CD4-positive, alpha-beta T cell treated with Interleukin-17A for 4 hours (primary cell): ENCODE measurements around the gene SNAP91.
"Not testable (repeated sequence)": the region's sequence is repeated elsewhere in the genome, so short reads cannot be mapped to it uniquely, and the experiment has no call there.

Experiments
- DNase-seq: peaks from one replicate; pipeline ENCODE4 v3.0.0-alpha.2; 2020; ENCODE audit warnings: mixed read lengths

Gene SNAP91, protein sequence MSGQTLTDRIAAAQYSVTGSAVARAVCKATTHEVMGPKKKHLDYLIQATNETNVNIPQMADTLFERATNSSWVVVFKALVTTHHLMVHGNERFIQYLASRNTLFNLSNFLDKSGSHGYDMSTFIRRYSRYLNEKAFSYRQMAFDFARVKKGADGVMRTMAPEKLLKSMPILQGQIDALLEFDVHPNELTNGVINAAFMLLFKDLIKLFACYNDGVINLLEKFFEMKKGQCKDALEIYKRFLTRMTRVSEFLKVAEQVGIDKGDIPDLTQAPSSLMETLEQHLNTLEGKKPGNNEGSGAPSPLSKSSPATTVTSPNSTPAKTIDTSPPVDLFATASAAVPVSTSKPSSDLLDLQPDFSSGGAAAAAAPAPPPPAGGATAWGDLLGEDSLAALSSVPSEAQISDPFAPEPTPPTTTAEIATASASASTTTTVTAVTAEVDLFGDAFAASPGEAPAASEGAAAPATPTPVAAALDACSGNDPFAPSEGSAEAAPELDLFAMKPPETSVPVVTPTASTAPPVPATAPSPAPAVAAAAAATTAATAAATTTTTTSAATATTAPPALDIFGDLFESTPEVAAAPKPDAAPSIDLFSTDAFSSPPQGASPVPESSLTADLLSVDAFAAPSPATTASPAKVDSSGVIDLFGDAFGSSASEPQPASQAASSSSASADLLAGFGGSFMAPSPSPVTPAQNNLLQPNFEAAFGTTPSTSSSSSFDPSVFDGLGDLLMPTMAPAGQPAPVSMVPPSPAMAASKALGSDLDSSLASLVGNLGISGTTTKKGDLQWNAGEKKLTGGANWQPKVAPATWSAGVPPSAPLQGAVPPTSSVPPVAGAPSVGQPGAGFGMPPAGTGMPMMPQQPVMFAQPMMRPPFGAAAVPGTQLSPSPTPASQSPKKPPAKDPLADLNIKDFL

DNA sequence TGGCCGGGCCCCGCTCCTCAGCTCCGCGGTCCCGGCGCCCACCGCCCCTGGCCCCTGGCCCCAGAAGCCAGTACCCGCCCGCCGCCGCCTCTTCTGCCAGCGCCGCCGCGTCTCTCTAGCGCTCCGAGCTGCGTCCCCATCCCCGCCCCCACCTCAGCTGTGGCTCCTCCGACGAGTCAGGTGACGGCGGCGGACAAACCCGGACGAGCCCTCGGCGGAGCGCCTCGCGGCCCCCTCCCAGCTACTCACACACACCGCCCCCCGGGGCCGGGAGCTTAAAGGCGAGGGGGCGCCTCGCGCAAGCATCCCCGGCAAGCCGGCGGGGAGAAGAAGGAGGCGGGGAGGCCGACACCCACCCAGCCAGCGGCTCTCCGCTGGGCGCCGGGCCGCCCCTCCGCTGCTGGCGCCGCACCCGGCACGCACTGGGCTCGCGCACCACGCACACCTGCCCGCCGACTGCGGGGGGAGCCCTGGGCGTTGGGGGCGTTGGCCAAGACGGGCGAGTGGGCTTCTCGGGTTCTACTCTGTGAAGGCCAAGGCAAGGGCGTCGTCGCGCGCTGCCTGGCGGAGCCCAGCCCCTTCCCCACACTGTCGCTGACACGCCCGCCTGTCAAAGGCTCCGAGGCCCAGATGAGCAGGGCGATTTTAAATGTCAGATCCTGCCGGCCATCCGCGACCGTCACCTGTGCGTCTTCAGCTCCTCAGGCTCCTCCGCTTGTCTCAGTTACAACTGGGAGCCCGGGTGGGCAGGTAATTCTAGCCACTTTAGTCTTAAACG lies at the start of gene SNAP91:
Gene SNAP91, minus strand, starts transcription at position 132 of the 778 bp plus-strand sequence. CDS start 1,174 bp downstream, outside the sequence.
- DNase-seq = no peak

- DNase-seq = no peak
These were observed 49.6 kb upstream of the SNAP91 start for GRCh38 chr6:83758533-83758932.

DNA sequence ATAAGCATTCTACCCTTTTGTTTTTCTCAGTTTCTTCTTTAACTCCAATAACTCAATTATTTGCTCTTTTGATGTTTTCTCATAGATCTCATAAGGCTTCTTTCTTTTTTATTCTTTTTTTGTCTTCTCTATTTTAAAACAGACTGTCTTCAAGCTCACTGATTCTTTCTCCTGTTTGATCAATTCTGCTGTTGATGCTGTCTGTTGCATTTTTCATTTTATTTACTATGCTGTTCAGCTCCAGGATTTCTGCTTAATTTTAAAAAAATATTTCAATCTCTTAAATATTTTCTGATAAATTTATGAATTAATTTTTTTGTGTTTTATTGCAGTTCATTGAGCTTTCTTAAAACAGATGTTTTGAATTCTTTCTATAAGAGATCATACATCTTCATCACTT lies 48.1 kb upstream of the SNAP91 start:
- no peak for DNase-seq

GRCh38 chr6:83756565-83756964 lies 47.7 kb upstream of the SNAP91 start:
- DNase-seq = no peak

DNA sequence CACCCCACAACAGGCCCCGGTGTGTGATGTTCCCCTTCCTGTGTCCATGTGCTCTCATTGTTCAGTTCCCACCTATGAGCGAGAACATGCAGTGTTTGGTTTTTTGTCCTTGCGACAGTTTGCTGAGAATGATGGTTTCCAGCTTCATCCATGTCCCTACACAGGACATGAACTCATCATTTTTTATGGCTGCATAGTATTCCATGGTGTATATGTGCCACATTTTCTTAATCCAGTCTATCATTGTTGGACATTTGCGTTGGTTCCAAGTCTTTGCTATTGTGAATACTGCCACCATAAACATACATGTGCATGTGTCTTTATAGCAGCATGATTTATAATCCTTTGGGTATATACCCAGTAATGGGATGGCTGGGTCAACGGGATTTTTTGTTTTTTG lies 43.5 kb upstream of the SNAP91 start:
- DNase-seq = not testable (repeated sequence)

- no peak for DNase-seq
These were observed 32.2 kb upstream of the SNAP91 start for GRCh38 chr6:83741089-83741488.

GRCh38 chr6:83735461-83735860 lies 26.6 kb upstream of the SNAP91 start:
- DNase-seq = no peak

DNA sequence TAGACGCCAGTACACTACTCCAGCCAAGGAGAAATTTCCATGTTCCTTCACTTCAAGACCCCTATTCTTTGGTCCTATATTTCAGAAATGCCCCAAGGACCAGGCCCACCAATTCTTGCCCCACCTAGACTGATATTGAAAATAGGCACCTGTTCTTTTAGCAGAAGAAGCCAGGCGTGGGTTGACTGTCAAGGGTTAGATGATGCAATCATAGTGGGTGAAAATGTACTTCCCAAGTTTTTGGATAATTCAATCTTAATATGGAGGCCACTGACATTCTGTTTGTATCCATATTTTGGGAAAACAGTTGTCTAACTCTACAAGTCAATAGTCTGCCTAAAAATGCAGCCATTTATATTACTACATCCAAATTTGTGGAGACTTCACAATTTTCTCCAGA lies 21.0 kb upstream of the SNAP91 start:
- no peak for DNase-seq

- DNase-seq = no peak
These were observed 14.0 kb upstream of the SNAP91 start for GRCh38 chr6:83722876-83723275.

DNA sequence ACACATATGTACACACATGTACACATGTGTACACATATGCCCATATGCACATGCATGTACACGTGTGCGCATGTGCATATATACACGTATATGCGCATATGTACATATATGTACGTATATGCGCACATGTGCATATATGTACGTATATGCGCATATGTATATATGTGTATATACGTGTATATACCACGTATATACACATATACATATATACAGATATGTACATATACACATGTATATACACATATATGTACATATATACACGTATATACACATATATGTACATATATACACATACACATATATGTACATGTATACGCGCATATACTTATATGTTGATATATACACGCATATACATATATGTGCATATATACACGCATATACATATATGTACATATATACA lies 8.9 kb upstream of the SNAP91 start:
- no peak for DNase-seq

DNA sequence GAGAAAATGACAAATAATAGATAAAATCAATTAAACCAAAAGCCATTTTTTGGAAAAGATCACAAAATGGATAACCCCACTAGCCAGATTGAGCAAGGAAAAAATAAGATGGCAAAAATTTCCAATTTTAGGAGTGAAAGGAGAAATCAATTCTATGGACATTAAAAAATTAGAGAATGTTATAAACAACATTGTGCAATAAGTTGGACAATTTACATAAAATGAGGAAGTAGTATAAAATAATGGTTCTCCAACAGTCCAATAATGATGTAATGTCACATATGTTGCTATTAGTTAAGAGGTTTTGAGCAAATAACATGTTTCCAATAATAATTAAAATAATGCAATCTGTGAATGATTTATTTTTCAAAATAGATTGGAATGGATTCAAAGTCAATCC lies 3.1 kb upstream of the SNAP91 start:
- no peak for DNase-seq

- DNase-seq = no peak
These were observed 798 bp upstream of the SNAP91 start for GRCh38 chr6:83709748-83710050.

GRCh38 chr6:83708546-83708969 lies 343 bp downstream of the SNAP91 start:
- no peak for DNase-seq

- DNase-seq = no peak
These were observed 914 bp downstream of the SNAP91 start for GRCh38 chr6:83707829-83708545.

DNA sequence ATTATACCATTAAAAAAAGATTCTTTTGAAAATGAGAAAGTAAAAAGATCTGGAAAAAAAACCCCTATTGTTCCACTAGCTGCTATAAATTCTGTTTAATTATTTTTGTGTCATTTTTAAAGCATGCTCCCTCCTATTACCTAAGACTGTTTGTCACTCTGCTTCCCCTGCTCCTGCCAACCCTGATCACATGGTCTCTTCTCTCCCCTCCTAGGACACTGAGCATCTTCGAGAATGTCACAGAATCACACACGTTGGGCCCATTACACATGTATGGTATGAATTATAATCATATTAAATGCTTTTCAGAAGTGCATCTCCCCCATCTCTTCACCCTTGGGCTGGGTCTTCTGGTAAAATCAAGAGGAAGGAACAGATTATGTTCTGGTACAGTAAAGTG lies 6.2 kb downstream of the SNAP91 start:
- DNase-seq = no peak

DNA sequence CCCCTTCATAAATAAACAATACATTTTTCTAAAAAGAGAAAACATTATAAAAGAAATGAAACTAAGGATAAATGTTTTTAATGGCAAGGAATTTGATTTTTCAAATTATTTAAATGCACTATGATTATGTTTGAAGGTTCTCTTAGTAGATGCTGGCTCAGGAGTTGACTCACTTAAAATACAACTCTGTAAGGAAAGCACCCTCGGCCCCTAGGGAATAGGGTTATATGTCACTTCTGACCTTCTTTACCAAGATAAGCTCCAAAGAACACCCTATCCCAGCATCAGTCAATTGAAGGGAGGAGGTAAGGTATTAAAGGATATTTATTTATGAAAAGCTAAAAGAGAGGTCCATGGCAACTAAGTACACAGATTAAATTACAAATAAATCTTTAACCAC lies 6.8 kb downstream of the SNAP91 start:
- no peak for DNase-seq

- no peak for DNase-seq
These were observed 12.2 kb downstream of the SNAP91 start for GRCh38 chr6:83696674-83697073.

DNA sequence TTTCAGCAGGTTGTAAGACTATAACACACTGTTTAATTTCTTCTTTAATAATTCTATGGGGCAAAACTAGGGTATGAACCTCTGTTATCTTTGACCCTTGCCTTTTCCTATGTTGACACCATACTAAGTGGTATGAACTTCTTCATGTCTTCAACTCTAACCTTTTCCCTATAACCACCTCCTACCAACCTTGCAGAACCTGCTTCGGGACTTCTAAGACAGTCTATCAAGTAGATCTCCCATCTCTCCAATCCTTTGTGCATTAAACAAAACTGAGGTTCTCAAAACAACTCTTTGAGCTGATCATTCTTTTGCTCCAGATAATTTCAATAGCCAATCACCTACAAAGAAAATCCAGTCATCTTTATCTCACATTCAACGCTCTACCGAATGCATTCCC lies 23.4 kb downstream of the SNAP91 start:
- DNase-seq = no peak

GRCh38 chr6:83677791-83678190 lies 31.1 kb downstream of the SNAP91 start:
- no peak for DNase-seq

- DNase-seq = no peak
These were observed 70.9 kb downstream of the SNAP91 start for GRCh38 chr6:83637953-83638352.

DNA sequence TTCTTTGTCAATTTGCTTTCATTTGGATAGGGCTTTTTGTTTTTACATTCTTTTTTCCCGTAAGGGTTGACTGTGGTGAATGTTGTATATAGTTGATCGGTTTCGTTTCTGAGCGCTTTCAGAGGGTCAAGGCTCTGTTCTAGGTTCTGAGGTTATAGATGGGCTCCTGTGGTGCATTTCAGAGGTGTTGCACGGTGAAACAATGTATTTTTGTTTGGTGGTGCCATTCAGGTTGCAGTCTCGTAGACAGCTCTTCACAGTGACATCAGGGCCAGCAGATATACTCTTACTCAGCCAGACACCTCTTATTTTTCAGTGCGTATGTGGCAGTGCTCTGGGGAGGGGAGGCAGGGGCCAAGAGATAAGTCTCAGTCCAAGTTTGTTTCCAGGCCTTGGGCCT lies 72.1 kb downstream of the SNAP91 start:
- no peak for DNase-seq

DNA sequence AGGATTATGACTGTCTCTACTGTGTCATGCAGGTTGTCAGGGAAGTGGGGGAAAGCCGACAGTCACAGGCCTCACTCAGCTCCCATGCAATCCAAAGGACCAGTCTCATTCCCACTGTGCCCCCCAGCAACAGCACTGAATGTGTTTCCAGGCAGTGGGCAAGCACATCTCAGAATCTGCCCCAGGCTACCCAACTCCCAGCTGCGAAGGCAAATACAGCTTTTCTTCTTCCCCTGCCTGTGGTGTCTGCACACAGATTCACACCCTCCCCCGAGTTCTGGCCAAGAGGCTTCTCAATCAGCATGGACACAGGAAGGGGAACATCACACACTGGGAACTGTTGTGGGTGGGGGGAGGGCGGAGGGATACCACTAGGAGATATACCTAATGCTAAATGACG lies 75.3 kb downstream of the SNAP91 start:
- DNase-seq = no peak

- DNase-seq = no peak
These were observed 75.8 kb downstream of the SNAP91 start for GRCh38 chr6:83633149-83633548.
